ENCODE data around the gene ST6GAL1.

DNA sequence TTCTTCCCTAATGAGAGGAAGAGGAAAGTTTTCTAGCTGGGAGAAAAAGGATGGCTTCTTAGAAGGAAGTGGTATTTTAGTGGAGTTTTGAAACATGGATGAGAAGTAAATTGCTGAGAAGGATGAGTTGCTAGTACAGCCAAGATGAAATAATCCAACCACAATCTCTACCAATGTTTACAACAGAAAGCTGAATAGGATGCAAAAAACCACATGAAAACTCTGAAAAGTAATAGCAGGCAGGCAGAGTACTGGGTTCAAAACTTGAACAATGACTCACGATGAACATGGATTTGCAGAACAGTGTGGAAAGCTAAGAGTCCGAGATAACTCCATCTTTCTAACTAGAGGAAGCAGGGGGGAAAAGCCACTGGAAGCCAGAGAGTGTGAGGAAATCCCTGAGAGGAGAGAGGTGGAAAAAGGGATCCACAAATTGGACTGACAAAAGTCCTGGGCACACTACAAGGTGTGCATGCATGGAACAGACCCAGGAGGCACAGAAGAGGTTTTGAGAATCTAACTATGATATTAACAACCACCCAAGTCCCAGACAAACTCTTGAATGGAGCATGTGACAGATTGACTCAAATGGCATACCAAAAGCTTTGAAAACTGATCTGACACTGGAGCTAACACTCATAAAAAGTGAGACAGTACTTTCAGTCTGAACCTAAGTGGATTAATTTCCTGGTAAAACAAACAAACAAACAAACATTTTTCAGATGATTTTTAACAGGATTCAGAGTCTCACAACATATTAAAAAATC, 76.7 kb downstream of the ST6GAL1 start:
- TF ChIP-seq KLF16 (CRISPR knock-in tag; IDR thresholded peaks at IDR 0.05) = no peak
- TF ChIP-seq, protein P1, sequence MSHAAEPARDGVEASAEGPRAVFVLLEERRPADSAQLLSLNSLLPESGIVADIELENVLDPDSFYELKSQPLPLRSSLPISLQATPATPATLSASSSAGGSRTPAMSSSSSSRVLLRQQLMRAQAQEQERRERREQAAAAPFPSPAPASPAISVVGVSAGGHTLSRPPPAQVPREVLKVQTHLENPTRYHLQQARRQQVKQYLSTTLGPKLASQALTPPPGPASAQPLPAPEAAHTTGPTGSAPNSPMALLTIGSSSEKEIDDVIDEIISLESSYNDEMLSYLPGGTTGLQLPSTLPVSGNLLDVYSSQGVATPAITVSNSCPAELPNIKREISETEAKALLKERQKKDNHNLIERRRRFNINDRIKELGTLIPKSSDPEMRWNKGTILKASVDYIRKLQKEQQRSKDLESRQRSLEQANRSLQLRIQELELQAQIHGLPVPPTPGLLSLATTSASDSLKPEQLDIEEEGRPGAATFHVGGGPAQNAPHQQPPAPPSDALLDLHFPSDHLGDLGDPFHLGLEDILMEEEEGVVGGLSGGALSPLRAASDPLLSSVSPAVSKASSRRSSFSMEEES (CRISPR knock-in tag; IDR thresholded peaks at IDR 0.05) = no peak
- TF ChIP-seq, protein P2, sequence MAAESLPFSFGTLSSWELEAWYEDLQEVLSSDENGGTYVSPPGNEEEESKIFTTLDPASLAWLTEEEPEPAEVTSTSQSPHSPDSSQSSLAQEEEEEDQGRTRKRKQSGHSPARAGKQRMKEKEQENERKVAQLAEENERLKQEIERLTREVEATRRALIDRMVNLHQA (CRISPR knock-in tag; IDR thresholded peaks at IDR 0.05) = no peak
- no peak for TF ChIP-seq SP4 (CRISPR knock-in tag; IDR thresholded peaks at IDR 0.05)
- TF ChIP-seq, protein P3, sequence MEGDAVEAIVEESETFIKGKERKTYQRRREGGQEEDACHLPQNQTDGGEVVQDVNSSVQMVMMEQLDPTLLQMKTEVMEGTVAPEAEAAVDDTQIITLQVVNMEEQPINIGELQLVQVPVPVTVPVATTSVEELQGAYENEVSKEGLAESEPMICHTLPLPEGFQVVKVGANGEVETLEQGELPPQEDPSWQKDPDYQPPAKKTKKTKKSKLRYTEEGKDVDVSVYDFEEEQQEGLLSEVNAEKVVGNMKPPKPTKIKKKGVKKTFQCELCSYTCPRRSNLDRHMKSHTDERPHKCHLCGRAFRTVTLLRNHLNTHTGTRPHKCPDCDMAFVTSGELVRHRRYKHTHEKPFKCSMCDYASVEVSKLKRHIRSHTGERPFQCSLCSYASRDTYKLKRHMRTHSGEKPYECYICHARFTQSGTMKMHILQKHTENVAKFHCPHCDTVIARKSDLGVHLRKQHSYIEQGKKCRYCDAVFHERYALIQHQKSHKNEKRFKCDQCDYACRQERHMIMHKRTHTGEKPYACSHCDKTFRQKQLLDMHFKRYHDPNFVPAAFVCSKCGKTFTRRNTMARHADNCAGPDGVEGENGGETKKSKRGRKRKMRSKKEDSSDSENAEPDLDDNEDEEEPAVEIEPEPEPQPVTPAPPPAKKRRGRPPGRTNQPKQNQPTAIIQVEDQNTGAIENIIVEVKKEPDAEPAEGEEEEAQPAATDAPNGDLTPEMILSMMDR (CRISPR knock-in tag; IDR thresholded peaks at IDR 0.05) = no peak

All from HepG2 (cell line).